Natural killer cell (primary cell): ENCODE measurements around the gene IL3RA. TPM values are rescaled to one million over a fixed set of nuclear protein-coding genes. Genes with fewer than 3 reads are reported as not detected.

Experiments used
- ATAC-seq, 3 donors: fragments of 150-1000 bp in 2 of 3; fragments of 200-7000 bp in 1 of 3; cut with Tn5 transposase; 1 replicate in 1 of 3; 2 replicates in 2 of 3; pipeline ENCODE4 v1.10.0; 2021; ENCODE audit warnings: mild to moderate bottlenecking in 2 of 3, moderate library complexity in 2 of 3
- DNase-seq, 2 donors: peaks; one replicate each; pipeline versions ENCODE4 v3.0.0 to v3.0.0-alpha.2; 2013 to 2021; ENCODE audit warnings: mixed read lengths in 1 of 2
- H3K27ac ChIP-seq: one replicate; pipeline ENCODE4 v1.5.1; 2013; ENCODE audit warnings: mild to moderate bottlenecking, low read length
- H3K27me3 ChIP-seq: one replicate; pipeline ENCODE4 v1.6.1; 2013; ENCODE audit warnings: low read length; ENCODE audit not compliant: control insufficient read depth, insufficient read depth
- H3K36me3 ChIP-seq: one replicate; pipeline ENCODE4 v1.6.1; 2013; ENCODE audit warnings: low read length; ENCODE audit not compliant: control insufficient read depth, insufficient read depth
- H3K4me1 ChIP-seq: one replicate; pipeline ENCODE4 v1.6.1; 2013; ENCODE audit warnings: low read length; ENCODE audit not compliant: control insufficient read depth, insufficient read depth
- H3K4me3 ChIP-seq: one replicate; pipeline ENCODE4 v1.5.1; 2013; ENCODE audit warnings: low read length
- H3K9me3 ChIP-seq: one replicate; pipeline ENCODE4 v1.6.1; 2013; ENCODE audit warnings: low read length; ENCODE audit not compliant: control insufficient read depth, insufficient read depth
- H3K27ac Mint-ChIP-seq, 2 donors: one replicate each; pipeline ENCODE4 v1.8.0; 2022; ENCODE audit warnings: mild to moderate bottlenecking in 2 of 2, mixed read lengths in 2 of 2, moderate library complexity in 1 of 2
- H3K27me3 Mint-ChIP-seq, 2 donors: one replicate each; pipeline ENCODE4 v1.8.0; 2022; ENCODE audit warnings: low read depth in 2 of 2, mixed read lengths in 2 of 2
- H3K36me3 Mint-ChIP-seq: one replicate; pipeline ENCODE4 v1.8.0; 2022; ENCODE audit warnings: mixed read lengths
- H3K4me1 Mint-ChIP-seq, 2 donors: one replicate each; pipeline ENCODE4 v1.8.0; 2022; ENCODE audit warnings: mixed read lengths in 2 of 2
- H3K4me3 Mint-ChIP-seq: one replicate; pipeline ENCODE4 v1.8.0; 2022; ENCODE audit warnings: mild to moderate bottlenecking, moderate library complexity, mixed read lengths
- H3K9me3 Mint-ChIP-seq, 2 donors: one replicate each; pipeline ENCODE4 v1.8.0; 2022; ENCODE audit warnings: mixed read lengths in 2 of 2
- CTCF ChIP-seq: fragments of 200-600 bp; IDR thresholded peaks from one replicate; pipeline ENCODE4 v1.8.0; 2022; ENCODE audit warnings: antibody characterized with exemption
- WGBS: methylation state at CpG from one replicate; pipeline ENCODE4 v1.1.7; 2013; ENCODE audit warnings: missing lambda C conversion rate; ENCODE audit not compliant: insufficient coverage; 5-methylcytosine and 5-hydroxymethylcytosine counted together
- intact Hi-C: fragments of 100-400 bp; cut with micrococcal nuclease; formaldehyde crosslinking; loops from one replicate; pipeline ENCODE4 v1.14.2; 2022
- total RNA-seq, 4 donors: library from RNA; stranded (reverse); fragments of 120-200 nt in 1 of 4; gene quantifications; one replicate each; pipeline versions ENCODE4 v1.2.3 to v1.2.4, GENCODE V29; 2013 to 2022

The IL3RA gene
- total RNA-seq, 3 donors from 2014 or later (not counting 1 experiment from before 2014, with no cell fraction given): 3.3 to 97.9 (median 4.4) TPM

GRCh38 chrX:1395646-1396216 lies 59.1 kb downstream of the IL3RA start:
- Histone ChIP-seq H3K4me3 (no peak overlapping the region), H3K27ac (no peak overlapping the region), H3K4me1 (peaks cover 14% of the 10 kb centered on the region), H3K9me3 (no peaks in the 10 kb centered on the region), H3K27me3 (no peaks in the 10 kb centered on the region), H3K36me3 (peaks cover 1% of the 10 kb centered on the region)
- no peak for TF ChIP-seq CTCF
- Mint-ChIP-seq H3K27me3 (no peaks in the 10 kb centered on the region), H3K4me3 (peak overlapping the region; percentile 29), H3K27ac (peak overlapping the region; percentile 4 to 69), H3K36me3 (no peaks in the 10 kb centered on the region), H3K4me1 (peaks cover 15 to 44% of the 10 kb centered on the region in 2 donors), H3K9me3 (no peaks in the 10 kb centered on the region)
- intact Hi-C loops: no loop called here
- DNase-seq: no peak
- no peak for ATAC-seq
- WGBS: 97% methylated on average over 5 of the region's 5 CpGs

GRCh38 chrX:1397001-1397400 lies 60.4 kb downstream of the IL3RA start:
- 96% methylated on average over 15 of the region's 15 CpGs for WGBS
- intact Hi-C loops: no loop called here
- no peak overlapping the region for H3K27ac Mint-ChIP-seq

GRCh38 chrX:1397441-1398270 lies 61.1 kb downstream of the IL3RA start:
- Histone ChIP-seq H3K9me3 (no peaks in the 10 kb centered on the region), H3K27ac (no peak overlapping the region), H3K4me3 (no peak overlapping the region), H3K36me3 (peaks cover 10% of the 10 kb centered on the region), H3K4me1 (peaks cover 7% of the 10 kb centered on the region), H3K27me3 (no peaks in the 10 kb centered on the region)
- Mint-ChIP-seq H3K27me3 (no peaks in the 10 kb centered on the region), H3K9me3 (no peaks in the 10 kb centered on the region), H3K36me3 (no peaks in the 10 kb centered on the region), H3K4me1 (peaks cover 15 to 31% of the 10 kb centered on the region in 2 donors), H3K27ac (no peak overlapping the region), H3K4me3 (no peak overlapping the region)
- TF ChIP-seq CTCF: no peak
- ATAC-seq (no peak), DNase-seq (no peak)
- intact Hi-C loops: no loop called here
- WGBS: 96% methylated on average over 25 of the region's 29 CpGs

More at GRCh38 chrX:1397001-1397400, 60.4 kb downstream of the IL3RA start:
- no peak overlapping the region for H3K4me3 Mint-ChIP-seq
- no peaks in the 10 kb centered on the region for H3K27me3 Mint-ChIP-seq
- no peaks in the 10 kb centered on the region for H3K36me3 Mint-ChIP-seq
- no peak for TF ChIP-seq CTCF
- Histone ChIP-seq H3K4me3 (no peak overlapping the region), H3K9me3 (no peaks in the 10 kb centered on the region), H3K36me3 (peaks cover 10% of the 10 kb centered on the region), H3K4me1 (peaks cover 7% of the 10 kb centered on the region), H3K27me3 (no peaks in the 10 kb centered on the region), H3K27ac (no peak overlapping the region)
- H3K4me1 Mint-ChIP-seq: peaks cover 15 to 32% of the 10 kb centered on the region in 2 donors
- ATAC-seq (no peak), DNase-seq (no peak)
- H3K9me3 Mint-ChIP-seq: no peaks in the 10 kb centered on the region
